Naive B cell (primary cell): ENCODE measurements around the gene GIMAP2. TPM values are rescaled to one million over a fixed set of nuclear protein-coding genes. Genes with fewer than 3 reads are reported as not detected.

Experiments used
- ATAC-seq, 2 donors: fragments of 150-1000 bp; cut with Tn5 transposase; 2 replicates each; pipeline ENCODE4 v1.10.0; 2021; ENCODE audit warnings: low read depth in 2 of 2, mild to moderate bottlenecking in 2 of 2, moderate library complexity in 2 of 2
- DNase-seq: peaks from one replicate; pipeline ENCODE4 v3.0.0; 2022
- H3K27ac Mint-ChIP-seq, 6 donors: one replicate each; pipeline ENCODE4 v1.8.0; 2020 to 2022; ENCODE audit warnings: mild to moderate bottlenecking in 6 of 6, mixed read lengths in 6 of 6, moderate library complexity in 5 of 6, inconsistent platforms in 2 of 6
- H3K27me3 Mint-ChIP-seq, 3 donors: one replicate each; pipeline ENCODE4 v1.8.0; 2021 to 2022; ENCODE audit warnings: mixed read lengths in 3 of 3, mild to moderate bottlenecking in 1 of 3
- H3K36me3 Mint-ChIP-seq, 2 donors: one replicate each; pipeline ENCODE4 v1.8.0; 2020 to 2022; ENCODE audit warnings: mixed read lengths in 2 of 2, inconsistent platforms in 1 of 2, mild to moderate bottlenecking in 1 of 2
- H3K4me1 Mint-ChIP-seq, 3 donors: one replicate each; pipeline ENCODE4 v1.8.0; 2020 to 2022; ENCODE audit warnings: mixed read lengths in 3 of 3, inconsistent platforms in 1 of 3, mild to moderate bottlenecking in 1 of 3, moderate library complexity in 1 of 3
- H3K4me3 Mint-ChIP-seq, 8 donors: one replicate each; pipeline ENCODE4 v1.8.0; 2020 to 2022; ENCODE audit warnings: mild to moderate bottlenecking in 8 of 8, mixed read lengths in 8 of 8, moderate library complexity in 8 of 8, inconsistent platforms in 2 of 8
- H3K9me3 Mint-ChIP-seq, 7 donors: one replicate each; pipeline ENCODE4 v1.8.0; 2020 to 2022; ENCODE audit warnings: mixed read lengths in 7 of 7, mild to moderate bottlenecking in 5 of 7, inconsistent platforms in 2 of 7, moderate library complexity in 1 of 7
- polyA plus RNA-seq, 6 donors: library from polyadenylated mRNA; unstranded; fragments of 300-500 nt; fragmentation: Illumina TruSeq; gene quantifications; one replicate each; pipeline ENCODE4 v1.2.3, GENCODE V29; 2021; ENCODE audit warnings: low read depth in 6 of 6

Gene GIMAP2
- polyA plus RNA-seq, 6 donors from 2014 or later = 8.2 to 40.4 (median 14.0) TPM

- DNase-seq (no peak), ATAC-seq (no peak)
- no peaks in the 10 kb centered on the region for H3K36me3 Mint-ChIP-seq
- H3K4me3 Mint-ChIP-seq = no peak overlapping the region
- peaks cover 0 to 11% (median 0%) of the 10 kb centered on the region in 7 donors for H3K9me3 Mint-ChIP-seq
- H3K4me1 Mint-ChIP-seq = peaks cover 3 to 8% (median 6%) of the 10 kb centered on the region in 3 donors
- H3K27me3 Mint-ChIP-seq = peaks cover 18 to 40% (median 26%) of the 10 kb centered on the region in 3 donors
- H3K27ac Mint-ChIP-seq = no peak overlapping the region
Measured at GRCh38 chr7:150740053-150740452, 54.5 kb downstream of the GIMAP2 start.

DNA sequence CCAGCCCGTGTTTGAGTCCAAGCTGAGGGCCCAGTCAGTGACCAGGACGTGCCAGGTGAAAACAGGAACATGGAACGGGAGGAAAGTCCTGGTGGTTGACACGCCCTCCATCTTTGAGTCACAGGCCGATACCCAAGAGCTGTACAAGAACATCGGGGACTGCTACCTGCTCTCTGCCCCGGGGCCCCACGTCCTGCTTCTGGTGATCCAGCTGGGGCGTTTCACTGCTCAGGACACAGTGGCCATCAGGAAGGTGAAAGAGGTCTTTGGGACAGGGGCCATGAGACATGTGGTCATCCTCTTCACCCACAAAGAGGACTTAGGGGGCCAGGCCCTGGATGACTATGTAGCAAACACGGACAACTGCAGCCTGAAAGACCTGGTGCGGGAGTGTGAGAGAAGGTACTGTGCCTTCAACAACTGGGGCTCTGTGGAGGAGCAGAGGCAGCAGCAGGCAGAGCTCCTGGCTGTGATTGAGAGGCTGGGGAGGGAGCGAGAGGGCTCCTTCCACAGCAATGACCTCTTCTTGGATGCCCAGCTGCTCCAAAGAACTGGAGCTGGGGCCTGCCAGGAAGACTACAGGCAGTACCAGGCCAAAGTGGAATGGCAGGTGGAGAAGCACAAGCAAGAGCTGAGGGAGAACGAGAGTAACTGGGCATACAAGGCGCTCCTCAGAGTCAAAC, 56.9 kb downstream of the GIMAP2 start:
- DNase-seq = no peak
- peaks cover 28 to 40% (median 30%) of the 10 kb centered on the region in 3 donors for H3K27me3 Mint-ChIP-seq
- H3K9me3 Mint-ChIP-seq = peaks cover 0 to 11% (median 0%) of the 10 kb centered on the region in 7 donors
- H3K27ac Mint-ChIP-seq = peak overlapping the region in 1 of 6 donors; percentile 7
- ATAC-seq = no peak
- H3K4me3 Mint-ChIP-seq = no peak overlapping the region
- H3K4me1 Mint-ChIP-seq = peaks cover 2 to 7% (median 3%) of the 10 kb centered on the region in 3 donors
- no peaks in the 10 kb centered on the region for H3K36me3 Mint-ChIP-seq

Other genes with a start within 250 kb of the GIMAP2 start
- gene GIMAP8, start 235.1 kb upstream of the GIMAP2 start, polyA plus RNA-seq = under 1 TPM in 4 of 6 donors, not detected in 2; 0.07 to 0.22 (median 0.08) TPM
- gene GIMAP7, start 170.8 kb upstream of the GIMAP2 start, polyA plus RNA-seq = 1 to 10 TPM in 5 of 6 donors, under 1 TPM in 1; 0.36 to 5.2 (median 1.5) TPM
- gene GIMAP4, start 118.3 kb upstream of the GIMAP2 start, polyA plus RNA-seq = 1 to 10 TPM in 5 of 6 donors, under 1 TPM in 1; 0.75 to 4.4 (median 1.5) TPM
- 1 to 10 TPM in 1 of 6 donors, under 1 TPM in 5; 0.22 to 1.4 (median 0.31) TPM for gene GIMAP6, start 53.3 kb upstream of the GIMAP2 start, polyA plus RNA-seq
- gene GIMAP1, start 30.9 kb downstream of the GIMAP2 start, polyA plus RNA-seq = 1 to 10 TPM in 3 of 6 donors, under 1 TPM in 3; 0.58 to 1.8 (median 0.92) TPM
- 1 to 10 TPM in 3 of 6 donors, under 1 TPM in 3; 0.26 to 2.5 (median 1.1) TPM for gene GIMAP5, start 51.7 kb downstream of the GIMAP2 start, polyA plus RNA-seq
- gene TMEM176B, start 114.7 kb downstream of the GIMAP2 start, polyA plus RNA-seq = 1 to 10 TPM in 2 of 6 donors, under 1 TPM in 1, not detected in 3; 0.23 to 1.8 (median 1.3) TPM
- 1 to 10 TPM in 1 of 6 donors, under 1 TPM in 1, not detected in 4; 0.44 to 1.9 TPM for gene TMEM176A, start 115.1 kb downstream of the GIMAP2 start, polyA plus RNA-seq
- gene AOC1, start 166.8 kb downstream of the GIMAP2 start, polyA plus RNA-seq = not detected